Cardiac fibroblast (primary cell): ENCODE data around the gene SYNJ1.
"Not testable (repeated sequence)": the region's sequence is repeated elsewhere in the genome, so short reads cannot be mapped to it uniquely, and the experiment has no call there.

Experiments used
- DNase-seq, 2 donors: peaks; one replicate each; pipeline versions ENCODE4 v3.0.0 to v3.0.0-alpha.2; 2010; ENCODE audit warnings: low read depth in 2 of 2
- H3K4me3 ChIP-seq, 2 donors: replicated peaks in 1 of 2; 1 replicate in 1 of 2; 2 replicates in 1 of 2; pipeline ENCODE4 v1.5.1; 2011; ENCODE audit warnings: low read depth in 2 of 2, low read length in 2 of 2, mild to moderate bottlenecking in 2 of 2, moderate library complexity in 1 of 2
- TF ChIP-seq, protein P1 (sequence below): IDR thresholded peaks from one replicate; pipeline ENCODE4 v1.5.1; 2011; ENCODE audit warnings: low read depth, mild to moderate bottlenecking, low read length, inconsistent platforms

SYNJ1 gene, protein sequence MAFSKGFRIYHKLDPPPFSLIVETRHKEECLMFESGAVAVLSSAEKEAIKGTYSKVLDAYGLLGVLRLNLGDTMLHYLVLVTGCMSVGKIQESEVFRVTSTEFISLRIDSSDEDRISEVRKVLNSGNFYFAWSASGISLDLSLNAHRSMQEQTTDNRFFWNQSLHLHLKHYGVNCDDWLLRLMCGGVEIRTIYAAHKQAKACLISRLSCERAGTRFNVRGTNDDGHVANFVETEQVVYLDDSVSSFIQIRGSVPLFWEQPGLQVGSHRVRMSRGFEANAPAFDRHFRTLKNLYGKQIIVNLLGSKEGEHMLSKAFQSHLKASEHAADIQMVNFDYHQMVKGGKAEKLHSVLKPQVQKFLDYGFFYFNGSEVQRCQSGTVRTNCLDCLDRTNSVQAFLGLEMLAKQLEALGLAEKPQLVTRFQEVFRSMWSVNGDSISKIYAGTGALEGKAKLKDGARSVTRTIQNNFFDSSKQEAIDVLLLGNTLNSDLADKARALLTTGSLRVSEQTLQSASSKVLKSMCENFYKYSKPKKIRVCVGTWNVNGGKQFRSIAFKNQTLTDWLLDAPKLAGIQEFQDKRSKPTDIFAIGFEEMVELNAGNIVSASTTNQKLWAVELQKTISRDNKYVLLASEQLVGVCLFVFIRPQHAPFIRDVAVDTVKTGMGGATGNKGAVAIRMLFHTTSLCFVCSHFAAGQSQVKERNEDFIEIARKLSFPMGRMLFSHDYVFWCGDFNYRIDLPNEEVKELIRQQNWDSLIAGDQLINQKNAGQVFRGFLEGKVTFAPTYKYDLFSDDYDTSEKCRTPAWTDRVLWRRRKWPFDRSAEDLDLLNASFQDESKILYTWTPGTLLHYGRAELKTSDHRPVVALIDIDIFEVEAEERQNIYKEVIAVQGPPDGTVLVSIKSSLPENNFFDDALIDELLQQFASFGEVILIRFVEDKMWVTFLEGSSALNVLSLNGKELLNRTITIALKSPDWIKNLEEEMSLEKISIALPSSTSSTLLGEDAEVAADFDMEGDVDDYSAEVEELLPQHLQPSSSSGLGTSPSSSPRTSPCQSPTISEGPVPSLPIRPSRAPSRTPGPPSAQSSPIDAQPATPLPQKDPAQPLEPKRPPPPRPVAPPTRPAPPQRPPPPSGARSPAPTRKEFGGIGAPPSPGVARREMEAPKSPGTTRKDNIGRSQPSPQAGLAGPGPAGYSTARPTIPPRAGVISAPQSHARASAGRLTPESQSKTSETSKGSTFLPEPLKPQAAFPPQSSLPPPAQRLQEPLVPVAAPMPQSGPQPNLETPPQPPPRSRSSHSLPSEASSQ (N-terminal part only)

DNA sequence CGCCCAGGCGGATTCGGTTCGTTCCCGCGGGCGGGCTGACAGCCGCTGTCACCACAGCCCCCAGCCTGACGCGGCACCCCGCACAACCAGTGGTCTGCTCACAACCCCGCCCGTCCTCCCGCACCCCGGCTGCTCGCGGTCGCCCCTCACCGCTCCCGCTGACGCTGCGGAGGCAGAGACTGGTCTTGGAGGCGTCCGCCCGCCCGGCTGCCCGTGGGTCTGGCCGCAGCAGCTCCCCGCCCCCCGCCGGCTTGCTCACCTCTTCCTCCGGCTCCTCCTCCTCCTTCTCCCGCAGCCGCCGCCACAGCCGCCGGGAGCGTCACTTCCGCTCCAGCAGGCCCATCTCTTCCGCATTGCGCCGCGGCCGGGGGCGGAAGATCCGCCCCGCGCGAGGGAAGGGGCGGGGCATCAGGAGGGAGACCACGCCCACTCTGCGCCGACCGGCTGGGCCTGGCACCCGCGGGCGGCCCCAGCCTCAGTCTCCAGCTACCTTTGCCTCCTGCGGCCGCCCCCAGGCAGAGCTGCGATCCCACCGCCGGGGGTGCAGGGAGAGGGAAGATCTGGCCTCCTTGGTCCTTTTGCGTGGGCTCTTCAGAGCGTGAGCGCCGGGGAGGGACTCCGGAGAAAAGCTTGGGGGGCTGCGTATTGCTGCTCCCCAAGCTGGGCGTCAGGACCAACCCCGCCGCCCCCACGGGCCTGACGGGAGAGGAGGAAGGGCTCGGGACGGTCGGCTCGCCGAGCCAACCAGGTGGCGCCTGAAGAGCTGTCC, at the start of gene SYNJ1:
Gene SYNJ1, minus strand, starts transcription at position 327 of the 769 bp plus-strand sequence. CDS start 1,118 bp downstream, outside the sequence.
- TF ChIP-seq, protein P1, sequence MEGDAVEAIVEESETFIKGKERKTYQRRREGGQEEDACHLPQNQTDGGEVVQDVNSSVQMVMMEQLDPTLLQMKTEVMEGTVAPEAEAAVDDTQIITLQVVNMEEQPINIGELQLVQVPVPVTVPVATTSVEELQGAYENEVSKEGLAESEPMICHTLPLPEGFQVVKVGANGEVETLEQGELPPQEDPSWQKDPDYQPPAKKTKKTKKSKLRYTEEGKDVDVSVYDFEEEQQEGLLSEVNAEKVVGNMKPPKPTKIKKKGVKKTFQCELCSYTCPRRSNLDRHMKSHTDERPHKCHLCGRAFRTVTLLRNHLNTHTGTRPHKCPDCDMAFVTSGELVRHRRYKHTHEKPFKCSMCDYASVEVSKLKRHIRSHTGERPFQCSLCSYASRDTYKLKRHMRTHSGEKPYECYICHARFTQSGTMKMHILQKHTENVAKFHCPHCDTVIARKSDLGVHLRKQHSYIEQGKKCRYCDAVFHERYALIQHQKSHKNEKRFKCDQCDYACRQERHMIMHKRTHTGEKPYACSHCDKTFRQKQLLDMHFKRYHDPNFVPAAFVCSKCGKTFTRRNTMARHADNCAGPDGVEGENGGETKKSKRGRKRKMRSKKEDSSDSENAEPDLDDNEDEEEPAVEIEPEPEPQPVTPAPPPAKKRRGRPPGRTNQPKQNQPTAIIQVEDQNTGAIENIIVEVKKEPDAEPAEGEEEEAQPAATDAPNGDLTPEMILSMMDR = no peak
- H3K4me3 ChIP-seq = peak within 1 kb of the TSS; percentile 83 to 92
- peak; percentile 93 to 97 for DNase-seq

DNA sequence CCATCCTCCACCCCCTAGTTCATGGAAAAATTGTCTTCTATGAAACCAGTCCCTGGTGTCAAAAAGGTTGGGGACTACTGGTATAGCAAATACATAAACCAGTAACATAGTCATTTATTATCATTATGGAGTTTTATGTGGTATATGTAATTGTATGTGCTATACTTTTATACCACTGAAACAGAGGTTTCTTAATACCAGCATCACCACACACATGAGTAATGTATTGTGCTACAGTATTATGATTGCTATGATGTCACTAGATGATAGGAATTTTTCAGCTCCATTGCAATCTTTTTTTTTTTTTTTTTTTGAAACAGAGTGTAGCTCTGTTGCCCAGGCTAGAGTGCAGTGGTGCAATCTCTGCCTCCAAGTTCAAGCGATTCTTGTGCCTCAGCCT, 49.5 kb upstream of the SYNJ1 start:
- peak in 1 of 2 donors; percentile 35 for DNase-seq
- H3K4me3 ChIP-seq = no peak overlapping the region
- TF ChIP-seq, protein P1 = no peak

DNA sequence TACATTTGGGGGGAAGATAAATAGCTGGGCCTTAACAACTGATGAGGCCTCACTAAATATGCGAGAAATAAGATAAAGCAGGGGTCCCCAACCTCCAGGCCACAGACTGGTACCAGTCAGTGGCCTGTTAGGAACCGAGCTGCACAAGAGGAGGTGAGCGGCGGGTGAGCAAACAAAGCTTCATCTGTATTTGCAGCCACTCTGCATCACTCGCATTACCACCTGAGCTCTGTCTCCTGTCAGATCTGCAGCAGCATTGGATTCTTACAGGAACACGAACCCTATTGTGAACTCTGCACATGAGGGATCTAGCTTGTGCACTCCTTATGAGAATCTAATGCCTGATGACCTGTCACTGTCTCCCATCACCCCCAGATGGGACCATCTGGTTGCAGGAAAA, 48.9 kb upstream of the SYNJ1 start:
- TF ChIP-seq, protein P1 = no peak
- no peak overlapping the region for H3K4me3 ChIP-seq
- DNase-seq = no peak

DNA sequence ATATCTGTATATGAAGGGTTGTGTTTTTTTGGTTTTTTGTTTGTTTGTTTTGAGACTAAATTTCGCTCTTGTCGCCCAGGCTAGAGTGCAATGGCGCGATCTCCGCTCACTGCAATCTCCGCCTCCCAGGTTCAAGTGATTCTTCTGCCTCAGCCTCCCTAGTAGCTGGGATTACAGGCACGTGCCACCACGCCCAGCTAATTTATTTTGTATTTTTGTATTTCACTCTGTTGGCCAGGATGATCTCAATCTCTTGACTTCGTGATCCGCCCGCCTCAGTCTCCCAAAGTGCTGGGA, 45.2 kb upstream of the SYNJ1 start:
- not testable (repeated sequence) for DNase-seq, H3K4me3 ChIP-seq

DNA sequence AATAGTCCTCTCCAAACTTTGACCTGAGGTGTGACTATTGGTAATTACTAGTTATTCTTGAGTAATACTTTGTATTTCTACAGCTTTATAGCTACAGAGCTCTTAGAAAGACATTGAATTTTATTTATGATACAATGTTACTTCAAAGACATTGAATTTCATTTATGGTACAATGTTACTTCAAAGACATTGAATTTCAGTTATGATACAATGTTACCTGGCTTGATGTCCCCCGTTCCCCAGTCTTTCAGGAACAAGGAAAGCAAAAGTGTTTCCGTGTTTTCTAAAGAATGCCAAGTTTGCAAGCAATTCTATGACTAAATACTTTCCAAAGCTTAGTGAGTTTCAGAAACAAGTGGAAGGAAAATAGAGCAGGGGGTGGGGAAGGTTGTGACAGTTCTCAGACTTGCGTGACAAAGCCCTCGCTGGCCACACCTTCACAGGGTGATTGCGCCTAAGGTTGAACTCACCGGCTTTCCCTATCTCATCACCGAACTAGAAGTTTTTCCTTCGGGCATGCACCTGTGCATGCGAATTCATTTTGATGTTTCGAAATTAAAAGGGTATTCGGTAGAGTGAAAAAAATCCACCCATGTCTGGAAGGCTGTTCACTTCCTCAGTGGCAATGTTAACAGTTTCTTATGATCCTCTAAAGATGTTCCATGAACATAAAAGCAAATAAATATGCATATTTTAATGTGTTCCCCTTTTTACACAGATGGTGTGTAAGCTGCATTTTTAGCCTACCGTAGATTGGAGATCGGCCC, 44.7 kb upstream of the SYNJ1 start:
- TF ChIP-seq, protein P1 = no peak
- peak; percentile 31 to 46 for DNase-seq
- peak overlapping the region; percentile 50 to 58 for H3K4me3 ChIP-seq

DNA sequence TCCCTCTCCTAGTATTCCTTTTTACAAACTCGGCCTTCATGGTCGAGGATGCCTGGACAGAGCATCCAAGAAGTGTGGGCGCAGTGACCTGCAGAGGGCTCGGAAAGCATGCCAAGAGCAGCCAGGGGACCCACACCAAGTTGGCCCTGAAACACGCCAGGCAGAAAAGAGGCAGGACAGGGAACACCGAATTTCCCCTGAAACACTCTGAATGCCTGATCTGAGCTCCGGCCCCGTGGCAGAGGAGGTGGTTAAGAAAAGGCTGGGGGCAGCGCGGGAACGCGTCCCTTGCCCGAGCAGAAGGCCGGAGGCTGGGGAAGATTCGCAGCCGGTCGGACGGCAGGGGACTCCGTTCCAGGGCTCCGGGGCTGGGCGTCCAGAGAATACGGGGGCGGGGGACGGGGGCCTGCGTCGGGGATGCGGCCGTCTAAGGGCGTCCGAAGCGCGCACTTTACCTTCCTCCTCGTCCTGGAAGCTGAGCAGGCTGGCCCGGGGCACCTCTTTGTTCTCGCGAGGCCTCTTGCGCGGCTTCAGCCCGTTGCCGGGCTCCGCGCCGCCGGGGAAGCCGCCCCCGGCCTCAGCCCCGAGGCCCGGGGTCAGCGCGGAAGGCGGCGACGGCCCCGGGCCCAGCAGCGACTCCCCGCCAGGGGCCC, 43.2 kb upstream of the SYNJ1 start:
- DNase-seq = peak; percentile 64 to 67
- TF ChIP-seq, protein P1 = no peak
- H3K4me3 ChIP-seq = peak overlapping the region; percentile 90 to 91
